PC-9 (cell line): ENCODE data around the gene TMEM135. TPM values are rescaled to one million over a fixed set of nuclear protein-coding genes. Genes with fewer than 3 reads are reported as not detected.
"Not testable (repeated sequence)": the region's sequence is repeated elsewhere in the genome, so short reads cannot be mapped to it uniquely, and the experiment has no call there.

Source experiments
- BruUV-seq: library from RNA; stranded (reverse); fragments of 400-500 nt; replicated peaks from 2 replicates; lab custom pipeline; 2021; lab: Mats Ljungman, UMichigan
- CTCF ChIA-PET: fragments of 300-600 bp; sonication (Branson Sonifier 250); formaldehyde crosslinking; loops from one replicate; lab custom pipeline; 2022; ENCODE audit warnings: antibody characterized with exemption; lab: Charles Lee
- POLR2A ChIA-PET: fragments of 300-600 bp; sonication (Branson Sonifier 250); formaldehyde crosslinking; loops from one replicate; lab custom pipeline; 2022; ENCODE audit warnings: antibody characterized with exemption; ENCODE audit not compliant: unreplicated experiment; lab: Charles Lee
- DNase-seq, 2 experiments: peaks; one replicate each; pipeline versions ENCODE4 v3.0.0 to v3.0.0-alpha.2; 2015 to 2022; ENCODE audit warnings: mixed read lengths in 1 of 2
- H2AFZ ChIP-seq: fragments of 200-600 bp; sonication (generic); 2 replicates; pipeline ENCODE4 v1.8.1; 2017; ENCODE audit warnings: antibody characterized with exemption
- H3F3A ChIP-seq: fragments of 200-600 bp; sonication (generic); 2 replicates; pipeline ENCODE4 v1.8.1; 2017; ENCODE audit warnings: antibody characterized with exemption, mild to moderate bottlenecking, low read depth; ENCODE audit not compliant: insufficient read depth
- H3K27ac ChIP-seq: fragments of 200-600 bp; sonication (generic); 2 replicates; pipeline ENCODE4 v1.6.1; 2016; ENCODE audit warnings: mixed run types
- H3K27me3 ChIP-seq: fragments of 200-600 bp; sonication (generic); 2 replicates; pipeline ENCODE4 v1.6.1; 2016; ENCODE audit warnings: low read depth, mixed run types; ENCODE audit not compliant: insufficient read depth
- H3K36me3 ChIP-seq: fragments of 200-600 bp; sonication (generic); 2 replicates; pipeline ENCODE4 v1.6.1; 2016; ENCODE audit warnings: low read depth, mixed run types
- H3K4me1 ChIP-seq: fragments of 200-600 bp; sonication (generic); replicated peaks from 2 replicates; pipeline ENCODE4 v1.6.1; 2016; ENCODE audit warnings: mixed run types; ENCODE audit not compliant: insufficient read depth
- H3K4me2 ChIP-seq: fragments of 200-600 bp; sonication (generic); 2 replicates; pipeline ENCODE4 v1.6.1; 2017; ENCODE audit warnings: mixed run types
- H3K4me3 ChIP-seq: fragments of 200-600 bp; sonication (generic); 2 replicates; pipeline ENCODE4 v1.6.1; 2016; ENCODE audit warnings: mixed run types
- H3K79me2 ChIP-seq: fragments of 200-600 bp; sonication (generic); 2 replicates; pipeline ENCODE4 v1.6.1; 2017; ENCODE audit warnings: low read depth, mixed run types
- H3K9me2 ChIP-seq: fragments of 200-600 bp; sonication (generic); 2 replicates; pipeline ENCODE4 v1.8.1; 2017; ENCODE audit warnings: mild to moderate bottlenecking; ENCODE audit not compliant: insufficient read depth
- H3K9me3 ChIP-seq: fragments of 200-600 bp; sonication (generic); 2 replicates; pipeline ENCODE4 v1.8.1; 2016; ENCODE audit warnings: low read depth; ENCODE audit not compliant: insufficient read depth
- H4K20me1 ChIP-seq: fragments of 200-600 bp; sonication (generic); 2 replicates; pipeline ENCODE4 v1.8.1; 2017; ENCODE audit not compliant: insufficient read depth
- EZH2 ChIP-seq: fragments of 200-600 bp; sonication (generic); IDR thresholded peaks from 2 replicates; pipeline ENCODE4 v1.8.0; 2017; ENCODE audit warnings: antibody characterized with exemption, low read depth
- intact Hi-C: fragments of 100-400 bp; cut with micrococcal nuclease; formaldehyde crosslinking; loops from one replicate; pipeline ENCODE4 v1.10.0; 2022; ENCODE audit not compliant: unreplicated experiment
- total RNA-seq: library from RNA; stranded (reverse); gene quantifications from 2 replicates; pipeline ENCODE4 v1.2.3, GENCODE V29; 2021
- TF ChIP-seq, protein P1 (sequence below): fragments of 200-600 bp; sonication (generic); conservative IDR thresholded peaks from 2 replicates; pipeline ENCODE4 v1.6.1; 2017; ENCODE audit warnings: mixed run types, antibody characterized with exemption, mild to moderate bottlenecking, moderate library complexity

The TMEM135 gene
- total RNA-seq, 1 experiment from 2014 or later: 42.0 TPM

DNA sequence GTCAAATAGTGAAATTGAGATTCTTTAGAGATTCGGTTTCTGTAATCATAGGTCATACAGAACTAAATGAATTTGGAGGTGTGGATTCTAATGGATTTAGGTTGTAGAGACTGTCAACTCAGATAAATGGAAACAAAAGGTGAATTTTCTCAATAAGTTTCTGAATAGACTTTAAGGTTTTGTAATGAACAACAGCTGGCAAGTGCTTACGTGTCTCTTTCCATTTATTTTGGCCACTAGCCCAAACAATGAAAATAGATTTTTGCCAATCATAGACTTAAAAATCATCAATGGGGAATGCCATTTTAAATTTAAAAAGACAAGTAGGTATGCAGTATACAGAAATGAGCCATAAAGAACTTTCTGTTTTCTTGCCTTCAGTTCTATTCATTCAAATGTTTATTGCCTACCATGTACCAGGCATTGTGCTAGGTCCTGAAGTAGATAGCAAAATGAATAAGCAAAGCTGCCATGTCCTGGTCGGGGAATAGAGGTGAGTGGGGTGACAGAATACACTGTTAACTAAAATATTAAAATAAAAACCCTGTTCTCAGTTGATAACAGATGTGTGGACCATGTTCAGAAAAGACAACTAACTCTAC, 16.9 kb upstream of the TMEM135 start:
- TF ChIP-seq, protein P1, sequence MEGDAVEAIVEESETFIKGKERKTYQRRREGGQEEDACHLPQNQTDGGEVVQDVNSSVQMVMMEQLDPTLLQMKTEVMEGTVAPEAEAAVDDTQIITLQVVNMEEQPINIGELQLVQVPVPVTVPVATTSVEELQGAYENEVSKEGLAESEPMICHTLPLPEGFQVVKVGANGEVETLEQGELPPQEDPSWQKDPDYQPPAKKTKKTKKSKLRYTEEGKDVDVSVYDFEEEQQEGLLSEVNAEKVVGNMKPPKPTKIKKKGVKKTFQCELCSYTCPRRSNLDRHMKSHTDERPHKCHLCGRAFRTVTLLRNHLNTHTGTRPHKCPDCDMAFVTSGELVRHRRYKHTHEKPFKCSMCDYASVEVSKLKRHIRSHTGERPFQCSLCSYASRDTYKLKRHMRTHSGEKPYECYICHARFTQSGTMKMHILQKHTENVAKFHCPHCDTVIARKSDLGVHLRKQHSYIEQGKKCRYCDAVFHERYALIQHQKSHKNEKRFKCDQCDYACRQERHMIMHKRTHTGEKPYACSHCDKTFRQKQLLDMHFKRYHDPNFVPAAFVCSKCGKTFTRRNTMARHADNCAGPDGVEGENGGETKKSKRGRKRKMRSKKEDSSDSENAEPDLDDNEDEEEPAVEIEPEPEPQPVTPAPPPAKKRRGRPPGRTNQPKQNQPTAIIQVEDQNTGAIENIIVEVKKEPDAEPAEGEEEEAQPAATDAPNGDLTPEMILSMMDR: no peak
- TF ChIP-seq EZH2: no peak
- H3K79me2 ChIP-seq: no peaks in the 10 kb centered on the region
- ChIA-PET CTCF (no interaction called here), POLR2A (no interaction called here)
- no peaks in the 10 kb centered on the region for H3F3A ChIP-seq
- no TSS peak for BruUV-seq
- no peaks in the 10 kb centered on the region for H3K9me3 ChIP-seq
- H3K27ac ChIP-seq: no peak overlapping the region
- no peaks in the 10 kb centered on the region for H3K36me3 ChIP-seq
- H2AFZ ChIP-seq: no peak overlapping the region
- H3K4me3 ChIP-seq: no peak overlapping the region
- no peaks in the 10 kb centered on the region for H3K9me2 ChIP-seq
- no peaks in the 10 kb centered on the region for H4K20me1 ChIP-seq
- intact Hi-C loops: no loop called here
- no peak overlapping the region for H3K4me2 ChIP-seq
- H3K4me1 ChIP-seq: no peaks in the 10 kb centered on the region
- DNase-seq: no peak
- H3K27me3 ChIP-seq: no peaks in the 10 kb centered on the region

GRCh38 chr11:87022254-87022653, 15.5 kb upstream of the TMEM135 start:
- BruUV-seq: no TSS peak
- Histone ChIP-seq H3K36me3 (no peaks in the 10 kb centered on the region), H3K27ac (no peak overlapping the region), H3F3A (no peaks in the 10 kb centered on the region), H3K9me3 (no peaks in the 10 kb centered on the region), H3K4me1 (no peaks in the 10 kb centered on the region), H4K20me1 (no peaks in the 10 kb centered on the region), H3K4me2 (no peak overlapping the region), H3K27me3 (no peaks in the 10 kb centered on the region), H3K9me2 (no peaks in the 10 kb centered on the region), H3K4me3 (no peak overlapping the region), H3K79me2 (no peaks in the 10 kb centered on the region), H2AFZ (no peak overlapping the region)
- TF ChIP-seq EZH2: no peak
- TF ChIP-seq, protein P1: no peak
- intact Hi-C loops: no loop called here
- CTCF ChIA-PET: no interaction called here
- DNase-seq: no peak
- POLR2A ChIA-PET: no interaction called here

- Histone ChIP-seq H4K20me1 (no peaks in the 10 kb centered on the region), H3K4me3 (no peak overlapping the region), H3K36me3 (no peaks in the 10 kb centered on the region), H3K27ac (no peak overlapping the region), H3K4me2 (no peak overlapping the region), H3K79me2 (no peaks in the 10 kb centered on the region), H3F3A (no peaks in the 10 kb centered on the region), H3K4me1 (no peaks in the 10 kb centered on the region), H2AFZ (no peak overlapping the region), H3K27me3 (no peaks in the 10 kb centered on the region), H3K9me3 (no peaks in the 10 kb centered on the region), H3K9me2 (no peaks in the 10 kb centered on the region)
- DNase-seq: no peak
- intact Hi-C loops: no loop called here
- ChIA-PET CTCF (interaction anchor here (0.7 kb wide), 1 partner anchor 15 kb away, joined by 3 read pairs; the partner anchor contains the start of gene TMEM135), POLR2A (no interaction called here)
- TF ChIP-seq EZH2: no peak
- TF ChIP-seq, protein P1: no peak
- no TSS peak for BruUV-seq
These were observed 15.0 kb upstream of the TMEM135 start for GRCh38 chr11:87022738-87023137.

GRCh38 chr11:87026415-87026814, 11.3 kb upstream of the TMEM135 start:
- intact Hi-C loops, BruUV-seq, H3F3A ChIP-seq, H4K20me1 ChIP-seq, H3K9me3 ChIP-seq, H3K9me2 ChIP-seq, H2AFZ ChIP-seq, H3K27ac ChIP-seq, H3K4me3 ChIP-seq, H3K27me3 ChIP-seq, H3K79me2 ChIP-seq, CTCF ChIA-PET, H3K4me2 ChIP-seq, H3K36me3 ChIP-seq: not testable (repeated sequence)
- POLR2A ChIA-PET: interaction anchor here (0.7 kb wide), 1 partner anchor 240 kb away, joined by 5 read pairs; no protein-coding TSS in a partner anchor
- peaks cover 21% of the 10 kb centered on the region for H3K4me1 ChIP-seq
- peak in 1 of 2 experiments; percentile 16 for DNase-seq
